Body of pancreas (tissue), 4 donors: ENCODE data around the gene PCIF1. TPM values are rescaled to one million over a fixed set of nuclear protein-coding genes. Genes with fewer than 3 reads are reported as not detected.

Experiments
- ATAC-seq: fragments of 150-250 bp; one replicate; pipeline ENCODE4 v1.9.1; 2016
- DNase-seq, 4 donors: peaks; one replicate each; pipeline ENCODE4 v3.0.0-alpha.2; 2019
- H3K27ac ChIP-seq, 4 donors: fragments of 200-600 bp; sonication (generic); 1 replicate in 3 of 4; 2 replicates in 1 of 4; pipeline versions ENCODE4 v1.5.1 to v1.6.1; 2016 to 2019; ENCODE audit warnings: mild to moderate bottlenecking in 1 of 4, mixed read lengths in 1 of 4, moderate library complexity in 1 of 4
- H3K27me3 ChIP-seq, 2 donors: fragments of 200-600 bp; sonication (generic); one replicate each; pipeline ENCODE4 v1.6.0; 2016; ENCODE audit warnings: mild to moderate bottlenecking in 1 of 2
- H3K36me3 ChIP-seq, 2 donors: fragments of 200-600 bp; sonication (generic); replicated peaks in 1 of 2; 2 replicates each; pipeline ENCODE4 v1.5.1; 2016; ENCODE audit warnings: low read depth in 2 of 2; ENCODE audit not compliant: insufficient read depth in 1 of 2
- H3K4me1 ChIP-seq: fragments of 200-600 bp; sonication (generic); one replicate; pipeline ENCODE4 v1.6.0; 2016
- H3K4me3 ChIP-seq, 2 donors: fragments of 200-600 bp; sonication (generic); 1 replicate in 1 of 2; 2 replicates in 1 of 2; pipeline ENCODE4 v1.5.1; 2016 to 2019
- H3K9me3 ChIP-seq, 3 donors: fragments of 200-600 bp; sonication (generic); 1 replicate in 2 of 3; 2 replicates in 1 of 3; pipeline ENCODE4 v1.5.1; 2016
- POLR2A ChIP-seq, 3 donors: fragments of 450-650 bp; IDR thresholded peaks; one replicate each; pipeline ENCODE4 v1.6.1; 2016; ENCODE audit warnings: antibody characterized with exemption in 3 of 3, mild to moderate bottlenecking in 2 of 3
- WGBS, 2 donors: methylation state at CpG; one replicate each; pipeline ENCODE4 v1.1.5; 2017; 5-methylcytosine and 5-hydroxymethylcytosine counted together
- intact Hi-C: fragments of 100-400 bp; cut with DNase I; formaldehyde crosslinking; loops from one replicate; pipeline ENCODE4 v1.15.1; 2023
- total RNA-seq, 2 donors: library from RNA; depleted of rRNA; stranded (reverse); fragments of >200 nt; gene quantifications; one replicate each; pipeline ENCODE4 v1.1.0, GENCODE V29; 2016
- TF ChIP-seq, protein P1 (sequence below), 7 experiments: fragments of 450-650 bp in 4 of 7; fragments of 200-600 bp in 3 of 7; sonication (generic) in 3 of 7; IDR thresholded peaks; one replicate each; pipeline ENCODE4 v1.5.1; 2016 to 2019; ENCODE audit warnings: antibody characterized with exemption in 7 of 7

PCIF1 gene
- total RNA-seq, 2 donors from 2014 or later, result 20.2 to 28.7 TPM

DNA sequence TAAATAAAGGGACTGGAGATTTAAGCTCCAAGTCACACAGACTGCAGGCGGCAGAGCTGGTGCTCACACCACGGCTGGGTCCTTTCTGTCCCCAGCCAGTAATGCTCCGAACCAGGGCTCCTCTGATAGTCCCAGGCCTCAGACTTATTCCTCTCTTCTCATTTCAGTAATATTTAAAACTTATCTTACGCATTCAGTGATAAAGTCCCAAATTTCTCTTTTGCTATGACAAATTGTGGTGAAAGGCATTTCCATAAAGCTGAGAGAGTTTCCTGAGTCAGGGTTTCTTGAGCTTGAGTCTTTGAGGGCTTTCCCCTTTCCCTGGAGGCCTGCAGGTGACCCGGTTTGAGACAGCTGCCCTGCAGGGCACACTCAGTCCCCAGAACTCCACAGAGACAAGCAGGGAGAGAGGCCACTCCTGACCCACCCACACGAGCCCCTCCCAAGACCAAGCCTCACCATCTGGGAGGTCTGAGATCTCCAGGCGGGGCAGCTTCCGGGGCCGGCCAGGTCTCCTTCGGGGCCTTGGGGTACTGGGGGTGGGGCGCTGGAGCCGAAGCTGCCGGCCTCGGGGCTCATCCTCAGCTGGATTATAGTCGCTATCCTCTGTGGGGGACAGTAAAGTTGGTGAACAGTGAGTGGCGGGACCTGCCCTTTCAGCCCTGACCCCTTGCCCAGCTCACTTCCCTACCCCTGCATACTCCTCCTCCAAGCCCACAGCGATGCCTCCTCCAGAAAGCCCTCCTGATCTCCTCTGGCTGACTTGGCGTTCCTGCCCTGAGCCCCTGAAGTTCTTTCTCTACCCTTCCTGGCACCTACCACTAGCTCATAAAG, 30.9 kb downstream of the PCIF1 start:
- no peak for ATAC-seq
- intact Hi-C loops, result loop anchor here (10.0 kb wide), 1 partner anchor 71 kb away; the partner anchor contains the start of genes CTSA and NEURL2
- DNase-seq, result peak in 2 of 4 donors; percentile 5 to 8

DNA sequence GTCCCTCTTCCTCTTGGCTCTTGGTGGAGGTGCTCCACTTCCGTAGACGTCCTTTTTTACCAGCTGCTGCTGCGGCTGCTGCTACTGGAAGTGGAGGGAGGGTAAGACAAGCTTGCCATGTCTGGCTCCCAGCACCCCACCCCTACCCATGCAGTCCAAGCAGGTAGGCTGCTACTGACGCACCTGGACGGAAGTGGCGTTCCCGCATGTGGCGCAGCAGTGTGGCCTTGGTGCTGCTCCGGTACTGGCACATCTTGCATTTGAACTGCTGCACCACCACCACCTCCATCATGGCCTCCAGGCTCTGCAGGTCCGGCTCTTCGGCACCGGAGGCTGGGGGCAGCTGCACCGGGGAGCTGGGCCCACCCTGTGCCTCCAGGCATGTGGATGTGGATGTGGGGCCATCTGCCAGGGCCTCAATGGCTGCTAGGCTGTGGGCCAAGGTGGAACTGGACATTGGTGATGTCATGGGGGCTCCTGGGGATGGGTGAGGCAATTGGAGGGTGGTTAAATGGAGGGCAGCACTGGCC, 33.1 kb downstream of the PCIF1 start:
- TF ChIP-seq, protein P1, sequence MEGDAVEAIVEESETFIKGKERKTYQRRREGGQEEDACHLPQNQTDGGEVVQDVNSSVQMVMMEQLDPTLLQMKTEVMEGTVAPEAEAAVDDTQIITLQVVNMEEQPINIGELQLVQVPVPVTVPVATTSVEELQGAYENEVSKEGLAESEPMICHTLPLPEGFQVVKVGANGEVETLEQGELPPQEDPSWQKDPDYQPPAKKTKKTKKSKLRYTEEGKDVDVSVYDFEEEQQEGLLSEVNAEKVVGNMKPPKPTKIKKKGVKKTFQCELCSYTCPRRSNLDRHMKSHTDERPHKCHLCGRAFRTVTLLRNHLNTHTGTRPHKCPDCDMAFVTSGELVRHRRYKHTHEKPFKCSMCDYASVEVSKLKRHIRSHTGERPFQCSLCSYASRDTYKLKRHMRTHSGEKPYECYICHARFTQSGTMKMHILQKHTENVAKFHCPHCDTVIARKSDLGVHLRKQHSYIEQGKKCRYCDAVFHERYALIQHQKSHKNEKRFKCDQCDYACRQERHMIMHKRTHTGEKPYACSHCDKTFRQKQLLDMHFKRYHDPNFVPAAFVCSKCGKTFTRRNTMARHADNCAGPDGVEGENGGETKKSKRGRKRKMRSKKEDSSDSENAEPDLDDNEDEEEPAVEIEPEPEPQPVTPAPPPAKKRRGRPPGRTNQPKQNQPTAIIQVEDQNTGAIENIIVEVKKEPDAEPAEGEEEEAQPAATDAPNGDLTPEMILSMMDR (IDR thresholded peaks at IDR 0.05), result no peak
- TF ChIP-seq POLR2A (IDR thresholded peaks at IDR 0.05), result no peak
- ATAC-seq, result no peak
- DNase-seq, result peak in 2 of 4 donors; percentile 9 to 10
- H3K4me1 ChIP-seq, result peaks cover 22% of the 10 kb centered on the region
- H3K27me3 ChIP-seq, result no peaks in the 10 kb centered on the region
- WGBS, 2 donors, result 90 to 98% methylated on average over 8 to 13 of the region's 13 CpGs
- H3K27ac ChIP-seq, result no peak overlapping the region
- no peak overlapping the region for H3K4me3 ChIP-seq
- peaks cover 10 to 21% of the 10 kb centered on the region in 2 donors for H3K36me3 ChIP-seq
- H3K9me3 ChIP-seq, result no peaks in the 10 kb centered on the region
- intact Hi-C loops, result loop anchor here (10.0 kb wide), 1 partner anchor 73 kb away; the partner anchor contains the start of genes CTSA and NEURL2

More for the DNA sequence above, 30.9 kb downstream of the PCIF1 start:
- H3K27ac ChIP-seq, result no peak overlapping the region
- H3K9me3 ChIP-seq, result no peaks in the 10 kb centered on the region
- peaks cover 10 to 35% of the 10 kb centered on the region in 2 donors for H3K36me3 ChIP-seq
- H3K4me3 ChIP-seq, result no peak overlapping the region
- peaks cover 12% of the 10 kb centered on the region for H3K4me1 ChIP-seq
- no peak for TF ChIP-seq POLR2A (IDR thresholded peaks at IDR 0.05)
- TF ChIP-seq, protein P1 (IDR thresholded peaks at IDR 0.05), result no peak
- no peaks in the 10 kb centered on the region for H3K27me3 ChIP-seq
- 83 to 86% methylated on average over 9 to 18 of the region's 18 CpGs for WGBS, 2 donors

DNA sequence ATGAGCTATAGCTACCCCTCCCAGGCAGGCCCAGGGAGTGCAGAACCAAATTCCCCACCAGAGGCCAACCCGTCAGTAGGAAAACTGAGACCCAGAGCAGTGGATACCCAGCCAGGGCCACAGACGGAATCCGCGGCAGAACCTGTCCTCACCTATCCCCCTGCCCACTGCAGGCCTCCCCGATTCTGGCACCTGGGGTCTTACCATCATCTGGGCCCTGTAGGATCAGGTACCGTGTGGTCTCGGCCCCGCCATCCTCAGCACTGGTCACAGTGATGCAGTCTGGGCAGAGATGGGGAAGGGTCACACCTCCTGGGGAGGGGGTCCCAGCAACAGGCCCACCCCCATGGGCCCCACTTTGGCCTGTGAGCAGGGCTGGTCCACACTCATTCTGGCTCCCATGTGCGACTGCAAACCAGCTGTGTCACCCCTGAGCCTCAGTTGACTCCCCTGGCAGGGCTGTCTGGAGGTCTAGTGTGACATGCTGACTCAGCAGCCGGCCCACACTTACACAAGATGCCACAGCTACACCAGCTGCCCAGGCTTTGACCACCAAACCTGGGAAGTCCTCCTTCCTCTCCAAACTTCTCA, 33.7 kb downstream of the PCIF1 start:
- intact Hi-C loops, result loop anchor here (10.0 kb wide), 1 partner anchor 73 kb away; the partner anchor contains the start of genes CTSA and NEURL2
- H3K27me3 ChIP-seq, result no peaks in the 10 kb centered on the region
- H3K4me3 ChIP-seq, result no peak overlapping the region
- TF ChIP-seq, protein P1 (IDR thresholded peaks at IDR 0.05), result no peak
- TF ChIP-seq POLR2A (IDR thresholded peaks at IDR 0.05), result no peak
- no peak overlapping the region for H3K27ac ChIP-seq
- H3K36me3 ChIP-seq, result peaks cover 10 to 21% of the 10 kb centered on the region in 2 donors
- no peaks in the 10 kb centered on the region for H3K9me3 ChIP-seq
- DNase-seq, result peak in 2 of 4 donors; percentile 12 to 14
- 90 to 92% methylated on average over 4 to 6 of the region's 10 CpGs for WGBS, 2 donors
- H3K4me1 ChIP-seq, result peaks cover 26% of the 10 kb centered on the region
- ATAC-seq, result no peak

DNA sequence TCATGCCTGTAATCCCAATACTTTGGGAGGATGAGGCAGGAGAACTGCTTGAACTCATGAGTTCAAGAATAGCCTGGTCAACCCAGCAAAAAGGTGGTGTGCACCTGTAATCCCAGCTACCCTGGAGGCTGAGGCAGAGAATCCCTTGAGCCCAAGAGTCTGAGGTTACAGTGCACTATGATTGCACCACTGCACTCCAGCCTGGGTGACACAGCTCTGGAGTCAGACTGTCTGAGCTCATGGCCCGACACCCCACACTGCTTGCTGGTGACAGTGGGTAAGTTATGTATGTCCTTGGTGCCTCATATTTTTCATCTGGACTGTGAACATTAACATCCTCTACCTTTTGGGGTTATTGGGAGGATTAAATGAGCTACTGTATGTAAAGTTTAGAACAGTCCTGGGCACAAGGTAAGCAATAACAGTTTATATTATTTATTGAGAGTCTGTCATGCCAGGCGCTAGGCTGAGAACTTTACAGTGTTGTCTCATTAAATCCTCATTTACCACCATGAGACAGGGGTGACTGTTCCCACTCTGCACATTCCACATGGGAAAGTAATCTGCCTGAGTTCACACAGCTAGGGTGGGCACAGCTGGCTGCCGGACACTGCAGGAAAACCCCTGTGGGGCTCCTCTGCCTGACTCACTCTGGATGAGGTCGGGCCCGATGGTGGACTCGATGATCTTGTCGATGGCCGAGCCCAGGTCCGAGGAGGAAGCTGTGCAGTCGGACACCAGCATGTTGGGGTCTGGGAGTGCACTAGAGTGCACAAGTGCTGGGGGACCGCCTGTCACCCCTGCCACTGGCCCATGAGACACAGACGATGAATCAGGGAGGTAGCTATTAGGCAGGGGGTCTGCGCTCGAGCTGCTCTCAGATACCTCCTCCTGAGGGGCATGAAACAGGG, 34.6 kb downstream of the PCIF1 start:
- WGBS, 2 donors, result 74 to 79% methylated on average over 12 to 14 of the region's 14 CpGs
- intact Hi-C loops, result loop anchor here (10.0 kb wide), 1 partner anchor 74 kb away; the partner anchor contains the start of genes CTSA and NEURL2
- TF ChIP-seq POLR2A (IDR thresholded peaks at IDR 0.05), result no peak
- TF ChIP-seq, protein P1 (IDR thresholded peaks at IDR 0.05), result no peak
- Histone ChIP-seq H3K4me3 (no peak overlapping the region), H3K9me3 (no peaks in the 10 kb centered on the region), H3K36me3 (peaks cover 6 to 21% of the 10 kb centered on the region in 2 donors), H3K4me1 (peaks cover 26% of the 10 kb centered on the region), H3K27me3 (no peaks in the 10 kb centered on the region), H3K27ac (peak overlapping the region in 1 of 4 donors; percentile 2)
- DNase-seq (peak in 2 of 4 donors; percentile 13 to 20), ATAC-seq (no peak)
